Sigmoid colon (tissue), 4 donors: Measurements from ENCODE around the gene VWA5B1.

Source experiments
- EP300 ChIP-seq, 4 donors: sonication (generic); formaldehyde crosslinking; IDR thresholded peaks; one replicate each; pipeline ENCODE4 v1.6.1; 2017; ENCODE audit warnings: antibody characterized with exemption in 4 of 4
- POLR2A ChIP-seq, 2 donors: fragments of 450-650 bp; IDR thresholded peaks; one replicate each; pipeline ENCODE4 v1.6.1; 2016; ENCODE audit warnings: antibody characterized with exemption in 2 of 2, mild to moderate bottlenecking in 2 of 2, moderate library complexity in 2 of 2
- POLR2AphosphoS5 ChIP-seq, 4 donors: sonication (generic); formaldehyde crosslinking; IDR thresholded peaks; one replicate each; pipeline ENCODE4 v1.6.1; 2017; ENCODE audit warnings: antibody characterized with exemption in 4 of 4
- TF ChIP-seq, protein P1 (sequence below), 4 experiments: fragments of 450-650 bp in 3 of 4; fragments of 200-600 bp in 1 of 4; IDR thresholded peaks; one replicate each; pipeline ENCODE4 v1.5.1; 2016 to 2019; ENCODE audit warnings: antibody characterized with exemption in 4 of 4, mild to moderate bottlenecking in 3 of 4, moderate library complexity in 2 of 4

DNA sequence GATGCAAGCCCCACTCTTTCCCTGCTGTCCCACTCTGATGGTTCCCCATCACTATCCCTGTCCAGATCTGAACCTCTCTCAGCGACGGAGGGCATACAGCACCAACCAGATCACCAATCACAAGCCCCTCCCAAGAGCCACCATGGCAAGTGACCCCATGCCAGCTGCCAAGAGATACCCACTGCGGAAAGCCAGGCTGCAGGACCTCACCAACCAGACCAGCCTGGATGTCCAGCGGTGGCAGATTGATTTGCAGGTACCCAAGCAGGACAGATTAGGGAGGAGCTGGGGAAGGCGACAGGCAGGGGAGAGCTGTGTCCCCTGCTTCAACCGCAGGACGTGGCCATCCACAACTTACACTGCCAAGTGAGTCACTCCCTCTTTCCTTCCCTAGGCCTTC is 46.9 kb downstream of the VWA5B1 start:
- TF ChIP-seq, protein P1, sequence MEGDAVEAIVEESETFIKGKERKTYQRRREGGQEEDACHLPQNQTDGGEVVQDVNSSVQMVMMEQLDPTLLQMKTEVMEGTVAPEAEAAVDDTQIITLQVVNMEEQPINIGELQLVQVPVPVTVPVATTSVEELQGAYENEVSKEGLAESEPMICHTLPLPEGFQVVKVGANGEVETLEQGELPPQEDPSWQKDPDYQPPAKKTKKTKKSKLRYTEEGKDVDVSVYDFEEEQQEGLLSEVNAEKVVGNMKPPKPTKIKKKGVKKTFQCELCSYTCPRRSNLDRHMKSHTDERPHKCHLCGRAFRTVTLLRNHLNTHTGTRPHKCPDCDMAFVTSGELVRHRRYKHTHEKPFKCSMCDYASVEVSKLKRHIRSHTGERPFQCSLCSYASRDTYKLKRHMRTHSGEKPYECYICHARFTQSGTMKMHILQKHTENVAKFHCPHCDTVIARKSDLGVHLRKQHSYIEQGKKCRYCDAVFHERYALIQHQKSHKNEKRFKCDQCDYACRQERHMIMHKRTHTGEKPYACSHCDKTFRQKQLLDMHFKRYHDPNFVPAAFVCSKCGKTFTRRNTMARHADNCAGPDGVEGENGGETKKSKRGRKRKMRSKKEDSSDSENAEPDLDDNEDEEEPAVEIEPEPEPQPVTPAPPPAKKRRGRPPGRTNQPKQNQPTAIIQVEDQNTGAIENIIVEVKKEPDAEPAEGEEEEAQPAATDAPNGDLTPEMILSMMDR (IDR thresholded peaks at IDR 0.05) = no peak
- TF ChIP-seq EP300 (IDR thresholded peaks at IDR 0.05) (no peak), POLR2A (IDR thresholded peaks at IDR 0.05) (no peak), POLR2AphosphoS5 (IDR thresholded peaks at IDR 0.05) (no peak)
